Pancreas (tissue), 10 donors: Measurements from ENCODE around the gene ZBTB47. TPM values are rescaled to one million over a fixed set of nuclear protein-coding genes. Genes with fewer than 3 reads are reported as not detected.

Source experiments
- ATAC-seq, 4 donors: fragments of 200-7000 bp; cut with Tn5 transposase; one replicate each; pipeline versions ENCODE4 v1.8.0 to v1.9.1; 2020; ENCODE audit warnings: mild to moderate bottlenecking in 4 of 4, moderate library complexity in 4 of 4
- DNase-seq, 6 donors: peaks; one replicate each; pipeline ENCODE4 v3.0.0-alpha.2; 2020
- FAIRE-seq: peaks from 2 replicates; lab custom pipeline; 2012; peaks lifted over from hg19 to GRCh38; lab: Jason Lieb, UNC
- H3K27ac ChIP-seq, 4 donors: fragments of 200-600 bp; sonication (generic); 1 replicate in 3 of 4; 2 replicates in 1 of 4; pipeline versions ENCODE4 v1.5.0 to v1.8.0; 2020
- H3K27me3 ChIP-seq, 4 donors: fragments of 200-600 bp; one replicate each; pipeline ENCODE4 v1.8.0; 2021
- H3K36me3 ChIP-seq, 3 donors: fragments of 200-600 bp; sonication (generic) in 1 of 3; one replicate each; pipeline versions ENCODE4 v1.5.0 to v1.8.0; 2020 to 2021
- H3K4me1 ChIP-seq, 3 donors: fragments of 200-600 bp; one replicate each; pipeline ENCODE4 v1.8.0; 2021
- H3K4me3 ChIP-seq, 4 donors: fragments of 200-600 bp; sonication (generic) in 2 of 4; one replicate each; pipeline versions ENCODE4 v1.5.0 to v1.8.0; 2020 to 2021
- H3K9me3 ChIP-seq, 4 donors: fragments of 200-600 bp; one replicate each; pipeline ENCODE4 v1.8.0; 2021
- CTCF ChIP-seq, 4 donors: fragments of 200-600 bp; sonication (generic) in 3 of 4; IDR thresholded peaks; one replicate each; pipeline versions ENCODE4 v1.5.0 to v1.8.0; 2021; ENCODE audit warnings: antibody characterized with exemption in 4 of 4
- WGBS, 2 donors: extraction: QIAGEN DNeasy Blood & Tissue Kit; methylation state at CpG; one replicate each; pipeline ENCODE4 v1.1.7; 2013; 5-methylcytosine and 5-hydroxymethylcytosine counted together
- intact Hi-C, 3 donors: fragments of 100-400 bp; cut with DNase I; formaldehyde crosslinking; loops; one replicate each; pipeline versions ENCODE4 v1.11.1 to v1.14.2; 2022
- polyA plus RNA-seq, 2 donors: library from polyadenylated mRNA; stranded (reverse); fragments of 200-250 nt; gene quantifications; one replicate each; pipeline ENCODE4 v1.2.3, GENCODE V29; 2013
- total RNA-seq, 6 donors: library from RNA; stranded (reverse); fragmentation: NEBNext Ultra II Directional in 4 of 6; extraction: Animal tissue kit (Norgen Biotek cat#: 25700) in 4 of 6; gene quantifications; one replicate each; pipeline versions ENCODE4 v1.2.1 to v1.2.4, GENCODE V29; 2021 to 2023
- donor health status: healthy with polysubstance abuse.
- donor health status: DM: no; HTN: no; CAD: no; lungs with moderate emphysema.
- donor health status: DM: no; HTN: no; CAD: no.
- donor health status: control.
- donor health status: control.
- donor health status: Bipolar disorder and iron deficiency.
- donor health status: DM: yes; HTN: yes; CAD: no.
- donor health status: DM: no; HTN: no; CAD: no.
- donor health status: DM: no; HTN: no; CAD: no.
- donor health status: DM: yes; HTN: yes; CAD: no.

The ZBTB47 gene
- total and polyA plus RNA-seq, 8 donors: 7.9 to 13.6 (median 10.2) TPM

GRCh38 chr3:42683875-42684598 is 30.5 kb downstream of the ZBTB47 start:
- intact Hi-C loops: no loop called here
- Histone ChIP-seq H3K4me3 (no peak overlapping the region), H3K27ac (no peak overlapping the region), H3K36me3 (no peaks in the 10 kb centered on the region), H3K9me3 (no peaks in the 10 kb centered on the region), H3K27me3 (no peaks in the 10 kb centered on the region), H3K4me1 (no peaks in the 10 kb centered on the region)
- WGBS, 2 donors: 59 to 71% methylated on average over 9 to 10 of the region's 10 CpGs
- DNase-seq (peak in 4 of 6 donors; percentile 16 to 35 (median 25)), ATAC-seq (peak; percentile 46 to 83 (median 70)), FAIRE-seq (no peak)
- TF ChIP-seq CTCF (IDR thresholded peaks at IDR 0.05): no peak

DNA sequence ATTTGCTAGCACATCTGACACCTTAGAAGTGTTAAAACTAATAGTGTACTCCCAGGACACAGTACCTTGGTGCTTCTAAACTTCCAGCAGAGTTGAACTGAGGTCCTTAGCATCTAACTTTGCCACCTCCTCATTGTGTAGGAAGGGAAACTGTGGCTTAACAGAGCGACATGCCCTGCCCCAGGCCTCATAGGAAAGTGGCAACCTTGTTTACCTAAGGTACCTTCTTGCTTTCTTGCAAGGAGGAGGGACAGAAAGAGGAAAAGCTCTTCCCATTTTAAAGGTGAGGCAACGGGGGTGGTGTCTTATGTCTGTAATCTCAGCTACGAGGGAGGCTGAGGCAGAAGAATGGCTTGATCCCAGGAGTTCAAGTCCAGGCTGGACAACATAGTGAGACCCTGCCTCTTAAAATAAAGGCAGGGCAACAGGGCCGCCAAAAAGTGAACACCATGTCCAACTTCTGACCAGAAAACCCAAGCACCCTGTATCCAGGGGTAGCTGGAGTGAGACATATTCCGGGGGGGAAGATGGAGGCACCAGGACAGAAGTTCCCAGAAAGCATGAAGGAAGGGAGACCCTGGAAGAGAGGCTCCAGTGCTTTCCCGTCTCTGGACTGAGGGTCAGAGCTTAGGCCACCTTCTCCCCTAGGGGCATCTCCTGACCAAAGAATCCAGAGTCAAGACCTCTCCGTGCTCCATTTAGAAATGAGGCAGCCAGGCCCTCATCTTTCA is 31.3 kb downstream of the ZBTB47 start:
- FAIRE-seq (no peak), DNase-seq (no peak), ATAC-seq (no peak)
- Histone ChIP-seq H3K27ac (no peak overlapping the region), H3K36me3 (no peaks in the 10 kb centered on the region), H3K4me3 (no peak overlapping the region), H3K4me1 (no peaks in the 10 kb centered on the region), H3K9me3 (no peaks in the 10 kb centered on the region), H3K27me3 (no peaks in the 10 kb centered on the region)
- no peak for TF ChIP-seq CTCF (IDR thresholded peaks at IDR 0.05)
- WGBS, 2 donors: 76 to 80% methylated on average over 7 of the region's 7 CpGs
- intact Hi-C loops: no loop called here

- TF ChIP-seq CTCF (IDR thresholded peaks at IDR 0.05): no peak
- DNase-seq (peak in 1 of 6 donors; percentile 14), FAIRE-seq (no peak), ATAC-seq (no peak)
- H3K4me1 ChIP-seq: no peaks in the 10 kb centered on the region
- intact Hi-C loops: no loop called here
- H3K27ac ChIP-seq: no peak within 1 kb of the TSS
- H3K27me3 ChIP-seq: no peaks in the 10 kb centered on the region
- peak within 1 kb of the TSS in 1 of 4 donors; percentile 26 for H3K4me3 ChIP-seq
- H3K9me3 ChIP-seq: no peaks in the 10 kb centered on the region
- 35 to 44% methylated on average over 32 to 34 of the region's 34 CpGs for WGBS, 2 donors
- H3K36me3 ChIP-seq: no peaks in the 10 kb centered on the region
Observed at GRCh38 chr3:42685363-42685881, 31.9 kb downstream of the ZBTB47 start, which contains the start of gene KLHL40. TSS of gene KLHL40 (plus strand) at chr3:42685537. CDS start at chr3:42685619, 82 bp downstream.

- H3K4me3 ChIP-seq: peak overlapping the region in 1 of 4 donors; percentile 26
- DNase-seq (peak in 2 of 6 donors; percentile 9 to 51), FAIRE-seq (no peak), ATAC-seq (no peak)
- intact Hi-C loops: no loop called here
- WGBS, 2 donors: 27 to 31% methylated on average over 78 to 80 of the region's 80 CpGs
- H3K9me3 ChIP-seq: no peaks in the 10 kb centered on the region
- TF ChIP-seq CTCF (IDR thresholded peaks at IDR 0.05): no peak
- H3K27me3 ChIP-seq: no peaks in the 10 kb centered on the region
- no peak overlapping the region for H3K27ac ChIP-seq
- no peaks in the 10 kb centered on the region for H3K4me1 ChIP-seq
- H3K36me3 ChIP-seq: no peaks in the 10 kb centered on the region
Observed at GRCh38 chr3:42685891-42686820, 32.7 kb downstream of the ZBTB47 start.
